K562 (cell line): ENCODE measurements around the gene KPNB1. TPM values are rescaled to one million over a fixed set of nuclear protein-coding genes. Genes with fewer than 3 reads are reported as not detected.

Experiments used
- ARID2 ChIP-seq: fragments of 450-650 bp; IDR thresholded peaks from 2 replicates; pipeline ENCODE4 v1.6.1; 2017; ENCODE audit warnings: antibody characterized with exemption, mild to moderate bottlenecking
- BHLHE40 ChIP-seq: IDR thresholded peaks from 2 replicates; pipeline ENCODE4 v1.6.1; 2011; ENCODE audit warnings: low read length, improper control_type of control experiment
- CTCFL ChIP-seq: IDR thresholded peaks from 2 replicates; pipeline ENCODE4 v1.6.1; 2011; ENCODE audit warnings: borderline replicate concordance, low read depth, mild to moderate bottlenecking, moderate library complexity, low read length; ENCODE audit not compliant: insufficient read depth, poor library complexity, severe bottlenecking
- HDAC3 ChIP-seq: fragments of 450-650 bp; IDR thresholded peaks from 2 replicates; pipeline ENCODE4 v1.6.1; 2018; ENCODE audit warnings: borderline replicate concordance, mild to moderate bottlenecking, moderate library complexity; ENCODE audit not compliant: partially characterized antibody
- IRF1 ChIP-seq: sonication (generic); formaldehyde crosslinking; IDR thresholded peaks from 2 replicates; pipeline ENCODE4 v1.8.0; 2022; ENCODE audit warnings: missing genetic modification reagents, mild to moderate bottlenecking, borderline replicate concordance
- LARP7 ChIP-seq: fragments of 450-650 bp; IDR thresholded peaks from 2 replicates; pipeline ENCODE4 v1.6.1; 2016
- MCM7 ChIP-seq, 2 experiments: fragments of 450-650 bp; IDR thresholded peaks; 2 replicates each; pipeline ENCODE4 v1.6.1; 2016 to 2018
- MYBL2 ChIP-seq, 2 experiments: fragments of 450-650 bp in 1 of 2; sonication (generic) in 1 of 2; formaldehyde crosslinking in 1 of 2; IDR thresholded peaks; 2 replicates each; pipeline versions ENCODE4 v1.6.1 to v1.8.1; 2017 to 2022; ENCODE audit warnings: borderline replicate concordance in 1 of 2, inconsistent platforms in 1 of 2, low read depth in 1 of 2, mild to moderate bottlenecking in 1 of 2, missing genetic modification reagents in 1 of 2, moderate library complexity in 1 of 2
- NCOA1 ChIP-seq: fragments of 450-650 bp; IDR thresholded peaks from 2 replicates; pipeline ENCODE4 v1.6.1; 2016; ENCODE audit warnings: low read depth
- NCOA4 ChIP-seq: fragments of 450-650 bp; IDR thresholded peaks from 2 replicates; pipeline ENCODE4 v1.6.1; 2018; ENCODE audit warnings: mild to moderate bottlenecking; ENCODE audit not compliant: partially characterized antibody
- NELFE ChIP-seq: IDR thresholded peaks from 2 replicates; pipeline ENCODE4 v1.6.1; 2011; ENCODE audit warnings: mild to moderate bottlenecking; ENCODE audit not compliant: insufficient read depth, insufficient read length
- POLR2H ChIP-seq: IDR thresholded peaks from 2 replicates; pipeline ENCODE4 v1.6.1; 2016; ENCODE audit warnings: missing genetic modification characterization, low read depth, mild to moderate bottlenecking, control low read depth, missing compliant biosample characterization, moderate library complexity
- PRMT5 ChIP-seq: sonication (generic); formaldehyde crosslinking; IDR thresholded peaks from 2 replicates; pipeline ENCODE4 v1.5.0; 2020; ENCODE audit warnings: missing genetic modification reagents
- PTRF ChIP-seq: fragments of 450-650 bp; IDR thresholded peaks from 2 replicates; pipeline ENCODE4 v1.6.1; 2016; ENCODE audit warnings: mild to moderate bottlenecking, missing genetic modification characterization, missing compliant biosample characterization
- SOX6 ChIP-seq: fragments of 450-650 bp; IDR thresholded peaks from 2 replicates; pipeline ENCODE4 v1.6.1; 2014; ENCODE audit warnings: mild to moderate bottlenecking
- SRSF3 ChIP-seq: fragments of 200-400 bp; formaldehyde crosslinking; IDR thresholded peaks from 2 replicates; pipeline ENCODE4 v1.6.1; 2016; ENCODE audit warnings: mild to moderate bottlenecking, low read length, moderate library complexity; ENCODE audit not compliant: insufficient read depth
- STAT5A ChIP-seq: IDR thresholded peaks from 2 replicates; pipeline ENCODE4 v1.6.1; 2012; ENCODE audit warnings: low read length, inconsistent platforms, borderline replicate concordance
- XRCC4 ChIP-seq: IDR thresholded peaks from one replicate; pipeline ENCODE4 v1.6.1; 2011; ENCODE audit not compliant: insufficient read depth, insufficient read length; ENCODE audit errors: extremely low read depth
- ZBTB7A ChIP-seq: IDR thresholded peaks from 2 replicates; pipeline ENCODE4 v1.6.1; 2011; ENCODE audit warnings: low read depth, mild to moderate bottlenecking, low read length, moderate library complexity, borderline replicate concordance; ENCODE audit not compliant: control insufficient read depth
- ZFX ChIP-seq: sonication (generic); formaldehyde crosslinking; IDR thresholded peaks from 2 replicates; pipeline ENCODE4 v1.8.0; 2022; ENCODE audit warnings: mild to moderate bottlenecking, missing genetic modification reagents, moderate library complexity
- ZNF121 ChIP-seq: sonication (generic); formaldehyde crosslinking; conservative IDR thresholded peaks from 2 replicates; pipeline ENCODE4 v1.8.0; 2022; ENCODE audit warnings: missing genetic modification reagents
- ZNF444 ChIP-seq: fragments of 250-450 bp; sonication (Bioruptor Pico); IDR thresholded peaks from 2 replicates; pipeline ENCODE4 v1.4.0; 2020; ENCODE audit warnings: mild to moderate bottlenecking, moderate library complexity
- ZNF561 ChIP-seq: fragments of 450-650 bp; formaldehyde crosslinking; conservative IDR thresholded peaks from 2 replicates; pipeline ENCODE4 v1.4.0; 2020; ENCODE audit warnings: mild to moderate bottlenecking, moderate library complexity
- ZNF717 ChIP-seq: fragments of 250-450 bp; sonication (Bioruptor Pico); IDR thresholded peaks from 2 replicates; pipeline ENCODE4 v1.5.0; 2021
- polyA plus RNA-seq, 8 experiments: library from polyadenylated mRNA; depleted of rRNA in 4 of 8; stranded (reverse) in 5 of 8; unstranded in 3 of 8; fragments of >200 nt; fragmentation: Nextera tagmentation in 2 of 8; fragmentation: Illumina TruSeq in 1 of 8; extraction: Ambion mirVana in 2 of 8; extraction: Trizol in 1 of 8; gene quantifications; 2 replicates each; pipeline versions ENCODE4 v1.2.1 to v1.2.3, GENCODE V29; 2011 to 2014; ENCODE audit warnings: inconsistent platforms in 1 of 8, missing spikeins in 1 of 8
- total RNA-seq, 7 experiments: library from RNA; depleted of rRNA in 6 of 7; stranded (reverse); fragments of >200 nt in 6 of 7; fragmentation: Illumina TruSeq in 2 of 7; extraction: Trizol in 2 of 7; gene quantifications; 2 replicates each; pipeline versions ENCODE4 v1.2.1 to v1.2.3, GENCODE V29; 2011 to 2021; ENCODE audit warnings: low replicate concordance in 1 of 7
- TF ChIP-seq, protein P1 (sequence below): fragments of 450-650 bp; formaldehyde crosslinking; IDR thresholded peaks from 2 replicates; pipeline ENCODE4 v1.4.0; 2020; ENCODE audit warnings: mild to moderate bottlenecking, mixed read lengths

Gene KPNB1
- total and polyA plus RNA-seq, 9 of the 15 experiments (the other 6 are each of a cell fraction or from before 2014, with no cell fraction given) = 154 to 622 (median 354) TPM

DNA sequence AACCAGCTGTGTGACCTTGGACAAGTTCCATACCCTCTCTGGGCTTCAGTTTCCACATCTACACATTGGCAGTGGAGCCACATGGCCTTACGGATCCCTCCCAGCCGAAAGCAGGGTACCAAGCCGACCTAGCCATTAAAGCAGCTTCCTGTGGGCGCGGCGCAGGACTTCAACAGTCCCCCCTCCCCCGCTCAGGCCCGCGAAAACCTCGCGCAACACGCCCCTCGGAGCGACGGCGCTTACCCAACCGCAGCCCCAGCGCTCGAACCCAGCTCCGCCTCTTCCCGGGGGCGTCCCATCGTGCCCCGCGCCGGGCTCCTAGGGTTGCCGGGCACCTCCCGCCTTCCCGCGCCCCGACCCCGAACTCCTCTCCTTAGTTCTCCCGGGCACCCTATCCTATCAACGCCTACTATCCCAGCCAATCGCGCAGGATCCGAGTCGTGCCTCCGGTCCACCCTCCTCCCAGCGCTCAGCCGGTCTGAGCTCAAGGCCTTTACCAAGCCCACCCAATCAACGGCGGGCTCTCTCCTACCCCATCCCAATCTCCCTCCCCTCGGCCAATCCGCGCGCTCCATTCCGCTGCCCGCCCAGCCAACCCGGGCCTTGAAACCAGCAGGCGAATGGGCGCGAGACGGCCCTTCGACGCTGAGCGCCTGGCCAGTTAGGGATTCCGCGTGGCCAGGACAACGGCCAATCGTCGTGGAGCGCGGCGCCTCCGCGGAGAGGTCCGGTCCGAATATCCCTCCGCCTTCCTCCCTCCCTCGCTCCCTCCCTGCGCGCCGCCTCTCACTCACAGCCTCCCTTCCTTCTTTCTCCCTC is at the start of gene KPNB1 (continued):
- no peak for TF ChIP-seq IRF1 (CRISPR knock-in tag)
- TF ChIP-seq ZNF717 = no peak
- no peak for TF ChIP-seq XRCC4
- no peak for TF ChIP-seq PTRF (tag)
- TF ChIP-seq SRSF3 = no peak
- peak; percentile 40; the same call in 1 of the 2 replicates for TF ChIP-seq NCOA1
- TF ChIP-seq ZNF121 (CRISPR knock-in tag) = no peak
- TF ChIP-seq ZNF561 = no peak
- TF ChIP-seq MYBL2 (IDR thresholded peaks at IDR 0.05; ENCODE audit: low read depth) = peak; percentile 69
- no peak for TF ChIP-seq MYBL2 (CRISPR knock-in tag; IDR thresholded peaks at IDR 0.05; ENCODE audit: borderline replicate concordance)
- TF ChIP-seq MCM7 (IDR thresholded peaks at IDR 0.05) = no peak
- TF ChIP-seq CTCFL = no peak
- TF ChIP-seq NELFE = no peak
- TF ChIP-seq ZNF444 (CRISPR knock-in tag) = peak; percentile 82
- no peak for TF ChIP-seq PRMT5
- peak; percentile 57; the same call in 1 of the 2 replicates for TF ChIP-seq ZBTB7A
- no peak for TF ChIP-seq HDAC3
- TF ChIP-seq BHLHE40 = peak; percentile 22; the same call in 1 of the 2 replicates
- TF ChIP-seq ARID2 = no peak
- TF ChIP-seq POLR2H (tag) = peak; percentile 70
- TF ChIP-seq LARP7 = no peak
- peak; percentile 65 for TF ChIP-seq ZFX (CRISPR knock-in tag)
- TF ChIP-seq NCOA4 = no peak
- TF ChIP-seq STAT5A = peak; percentile 39; the same call in 1 of the 2 replicates
- peak; percentile 50; the same call in 1 of the 2 replicates for TF ChIP-seq SOX6
- TF ChIP-seq, protein P1, sequence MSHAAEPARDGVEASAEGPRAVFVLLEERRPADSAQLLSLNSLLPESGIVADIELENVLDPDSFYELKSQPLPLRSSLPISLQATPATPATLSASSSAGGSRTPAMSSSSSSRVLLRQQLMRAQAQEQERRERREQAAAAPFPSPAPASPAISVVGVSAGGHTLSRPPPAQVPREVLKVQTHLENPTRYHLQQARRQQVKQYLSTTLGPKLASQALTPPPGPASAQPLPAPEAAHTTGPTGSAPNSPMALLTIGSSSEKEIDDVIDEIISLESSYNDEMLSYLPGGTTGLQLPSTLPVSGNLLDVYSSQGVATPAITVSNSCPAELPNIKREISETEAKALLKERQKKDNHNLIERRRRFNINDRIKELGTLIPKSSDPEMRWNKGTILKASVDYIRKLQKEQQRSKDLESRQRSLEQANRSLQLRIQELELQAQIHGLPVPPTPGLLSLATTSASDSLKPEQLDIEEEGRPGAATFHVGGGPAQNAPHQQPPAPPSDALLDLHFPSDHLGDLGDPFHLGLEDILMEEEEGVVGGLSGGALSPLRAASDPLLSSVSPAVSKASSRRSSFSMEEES (CRISPR knock-in tag) = no peak
